ENCODE measurements around the gene CTNND1. TPM values are rescaled to one million over a fixed set of nuclear protein-coding genes. Genes with fewer than 3 reads are reported as not detected.

Gene CTNND1
- total RNA-seq, 1 experiment from 2014 or later = 174 TPM

DNA sequence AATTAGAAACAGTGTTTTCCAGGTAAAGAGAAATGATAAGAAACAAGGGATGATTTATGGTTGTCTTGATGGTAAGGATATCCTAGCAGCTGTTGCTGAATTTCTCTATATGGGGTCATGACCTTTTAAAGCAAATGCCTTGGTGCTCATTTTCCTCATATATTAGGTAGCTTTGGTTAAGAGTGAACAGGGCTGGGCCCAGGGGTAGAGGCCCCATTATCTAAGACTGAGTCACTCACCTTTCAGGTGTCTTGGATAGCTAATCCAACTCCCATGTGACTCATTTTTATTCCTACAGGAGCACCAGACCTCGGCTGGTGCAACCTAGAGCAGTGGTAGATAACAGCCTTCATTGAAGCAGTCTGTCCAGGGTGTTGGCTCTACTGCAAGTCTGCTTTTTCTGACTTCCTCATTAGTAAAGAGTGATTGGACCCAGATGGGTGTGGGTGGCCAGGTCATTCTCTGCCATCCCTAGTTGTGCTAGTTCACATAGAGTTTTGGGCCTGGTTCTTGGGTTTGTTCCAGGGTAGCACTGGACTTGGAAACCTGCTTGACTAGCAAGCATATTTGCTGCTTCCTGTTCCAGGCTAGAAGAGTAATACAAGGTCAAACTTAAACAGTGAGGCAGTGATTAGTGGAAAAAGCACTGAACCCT, 37.4 kb downstream of the CTNND1 start:
- no TSS peak for BruUV-seq (replicated peaks)

DNA sequence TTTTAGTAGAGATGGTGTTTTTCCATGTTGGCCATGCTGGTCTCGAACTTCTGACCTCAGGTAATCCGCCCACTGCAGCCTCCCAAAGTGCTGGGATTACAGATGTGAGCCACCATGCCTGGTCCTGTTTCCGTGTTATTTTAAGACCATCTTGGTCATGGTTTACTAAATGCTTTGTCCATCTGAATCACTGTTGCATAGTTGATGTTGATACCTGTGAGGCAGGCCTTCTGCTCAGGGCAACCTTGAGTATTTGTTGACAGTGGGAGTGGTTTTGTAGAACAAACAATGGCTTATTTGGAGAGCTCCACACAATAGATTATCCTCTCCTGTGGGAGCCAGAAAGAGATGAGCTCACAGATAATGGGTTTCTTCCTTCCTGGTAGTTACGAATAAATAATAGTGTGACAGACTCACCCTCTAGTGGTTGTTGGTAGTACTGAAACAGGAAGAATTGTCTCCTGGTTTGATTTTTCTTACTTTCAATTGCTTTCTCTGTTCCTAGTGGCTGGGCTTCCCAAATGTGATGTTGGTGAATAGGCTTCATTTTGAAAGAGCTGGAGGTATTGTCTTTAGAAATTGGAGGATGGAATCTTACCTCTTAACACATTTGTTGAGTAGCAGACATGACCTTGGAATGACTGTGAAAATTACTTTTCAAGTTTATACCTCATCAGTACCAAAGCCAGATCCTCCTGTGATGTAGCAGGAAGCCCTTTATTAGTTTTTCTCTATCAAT, 39.0 kb downstream of the CTNND1 start:
- Histone ChIP-seq H3K27ac (ENCODE audit: low read depth, low read length, poor library complexity, severe bottlenecking) (peak overlapping the region; percentile 41), H3K4me1 (ENCODE audit: insufficient read depth, low read length, poor library complexity, severe bottlenecking) (peaks cover 17% of the 10 kb centered on the region), H3K27me3 (replicated peaks; ENCODE audit: insufficient read depth, low read depth, low read length, poor library complexity) (no peaks in the 10 kb centered on the region), H3K4me3 (ENCODE audit: low read depth, low read length, poor library complexity, severe bottlenecking) (no peak overlapping the region), H3K9me3 (ENCODE audit: low read depth, low read length, poor library complexity, severe bottlenecking) (no peaks in the 10 kb centered on the region), H3K36me3 (ENCODE audit: insufficient read depth, low read length, poor library complexity, severe bottlenecking) (peaks cover 69% of the 10 kb centered on the region)
- ChIA-PET POLR2A (ENCODE audit: low non-redundant PET) (interaction anchor here (0.6 kb wide), 1 partner anchor 49 kb away, joined by 3 read pairs; the partner anchor contains the start of gene BTBD18), CTCF (interaction anchor here (0.5 to 4.6 kb wide), 17 partner anchors 22 to 455 kb away, joined by 3 to 89 read pairs (median 5); partner anchors contain the start of genes BTBD18, CTNND1, SELENOH and UBE2L6)
- intact Hi-C loops (cut with micrococcal nuclease; ENCODE audit: unreplicated experiment) = loop anchor here (1.0 to 10.0 kb wide), 5 partner anchors 40 to 724 kb away; partner anchors contain the start of genes BTBD18, CTNND1 and UBE2L6
- BruUV-seq (replicated peaks) = no TSS peak
- DNase-seq (ENCODE audit: low spot score) = peak; percentile 92
- TF ChIP-seq, protein P1, sequence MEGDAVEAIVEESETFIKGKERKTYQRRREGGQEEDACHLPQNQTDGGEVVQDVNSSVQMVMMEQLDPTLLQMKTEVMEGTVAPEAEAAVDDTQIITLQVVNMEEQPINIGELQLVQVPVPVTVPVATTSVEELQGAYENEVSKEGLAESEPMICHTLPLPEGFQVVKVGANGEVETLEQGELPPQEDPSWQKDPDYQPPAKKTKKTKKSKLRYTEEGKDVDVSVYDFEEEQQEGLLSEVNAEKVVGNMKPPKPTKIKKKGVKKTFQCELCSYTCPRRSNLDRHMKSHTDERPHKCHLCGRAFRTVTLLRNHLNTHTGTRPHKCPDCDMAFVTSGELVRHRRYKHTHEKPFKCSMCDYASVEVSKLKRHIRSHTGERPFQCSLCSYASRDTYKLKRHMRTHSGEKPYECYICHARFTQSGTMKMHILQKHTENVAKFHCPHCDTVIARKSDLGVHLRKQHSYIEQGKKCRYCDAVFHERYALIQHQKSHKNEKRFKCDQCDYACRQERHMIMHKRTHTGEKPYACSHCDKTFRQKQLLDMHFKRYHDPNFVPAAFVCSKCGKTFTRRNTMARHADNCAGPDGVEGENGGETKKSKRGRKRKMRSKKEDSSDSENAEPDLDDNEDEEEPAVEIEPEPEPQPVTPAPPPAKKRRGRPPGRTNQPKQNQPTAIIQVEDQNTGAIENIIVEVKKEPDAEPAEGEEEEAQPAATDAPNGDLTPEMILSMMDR (conservative IDR thresholded peaks at IDR 0.05; ENCODE audit: low read depth, low read length) = peak; percentile 92
- TF ChIP-seq EZH2 (IDR thresholded peaks at IDR 0.05; ENCODE audit: borderline replicate concordance, low read depth, low read length, poor library complexity, severe bottlenecking) = no peak

More for the DNA sequence above, 37.4 kb downstream of the CTNND1 start:
- Histone ChIP-seq H3K4me1 (ENCODE audit: insufficient read depth, low read length, poor library complexity, severe bottlenecking) (peaks cover 17% of the 10 kb centered on the region), H3K27ac (ENCODE audit: low read depth, low read length, poor library complexity, severe bottlenecking) (peak overlapping the region; percentile 3), H3K27me3 (replicated peaks; ENCODE audit: insufficient read depth, low read depth, low read length, poor library complexity) (no peaks in the 10 kb centered on the region), H3K36me3 (ENCODE audit: insufficient read depth, low read length, poor library complexity, severe bottlenecking) (peaks cover 60% of the 10 kb centered on the region), H3K4me3 (ENCODE audit: low read depth, low read length, poor library complexity, severe bottlenecking) (no peak overlapping the region), H3K9me3 (ENCODE audit: low read depth, low read length, poor library complexity, severe bottlenecking) (no peaks in the 10 kb centered on the region)
- POLR2A ChIA-PET (ENCODE audit: low non-redundant PET) = no interaction called here
- DNase-seq (ENCODE audit: low spot score) = no peak
- CTCF ChIA-PET = interaction anchor here (0.6 to 4.6 kb wide), 5 partner anchors 48 to 279 kb away, joined by 4 to 89 read pairs (median 8); partner anchors contain the start of genes BTBD18 and MED19
- intact Hi-C loops (cut with micrococcal nuclease; ENCODE audit: unreplicated experiment) = no loop called here
- TF ChIP-seq, protein P1 (conservative IDR thresholded peaks at IDR 0.05; ENCODE audit: low read depth, low read length) = no peak
- TF ChIP-seq EZH2 (IDR thresholded peaks at IDR 0.05; ENCODE audit: borderline replicate concordance, low read depth, low read length, poor library complexity, severe bottlenecking) = no peak

DNA sequence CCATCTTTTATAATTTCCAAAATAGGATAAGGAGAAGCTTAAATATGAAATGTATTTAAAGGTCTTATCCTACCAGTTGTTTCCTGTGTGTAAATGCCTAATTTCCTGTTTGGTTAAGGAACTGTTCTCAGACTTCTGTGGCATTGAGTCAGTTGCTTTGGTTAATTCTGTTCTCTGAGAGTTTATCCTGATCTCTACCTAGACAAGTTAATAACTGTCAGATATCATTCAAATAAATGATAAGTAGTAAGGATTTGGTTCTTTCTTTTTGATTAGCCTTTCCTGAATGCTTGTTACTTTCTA, 39.5 kb downstream of the CTNND1 start:
- H3K36me3 ChIP-seq (ENCODE audit: insufficient read depth, low read length, poor library complexity, severe bottlenecking) = peaks cover 69% of the 10 kb centered on the region
- TF ChIP-seq, protein P1 (conservative IDR thresholded peaks at IDR 0.05; ENCODE audit: low read depth, low read length) = no peak
- TF ChIP-seq EZH2 (IDR thresholded peaks at IDR 0.05; ENCODE audit: borderline replicate concordance, low read depth, low read length, poor library complexity, severe bottlenecking) = no peak
- no peaks in the 10 kb centered on the region for H3K9me3 ChIP-seq (ENCODE audit: low read depth, low read length, poor library complexity, severe bottlenecking)
- ChIA-PET POLR2A (ENCODE audit: low non-redundant PET) (no interaction called here), CTCF (interaction anchor here (1.0 to 4.6 kb wide), 11 partner anchors 22 to 455 kb away, joined by 3 to 89 read pairs (median 9); partner anchors contain the start of genes BTBD18, CTNND1, SELENOH and UBE2L6)
- H3K4me3 ChIP-seq (ENCODE audit: low read depth, low read length, poor library complexity, severe bottlenecking) = no peak overlapping the region
- intact Hi-C loops (cut with micrococcal nuclease; ENCODE audit: unreplicated experiment) = loop anchor here (2.0 to 10.0 kb wide), 4 partner anchors 40 to 724 kb away; partner anchors contain the start of genes CTNND1 and UBE2L6
- DNase-seq (ENCODE audit: low spot score) = peak; percentile 65
- no TSS peak for BruUV-seq (replicated peaks)
- H3K4me1 ChIP-seq (ENCODE audit: insufficient read depth, low read length, poor library complexity, severe bottlenecking) = peaks cover 17% of the 10 kb centered on the region
- no peaks in the 10 kb centered on the region for H3K27me3 ChIP-seq (replicated peaks; ENCODE audit: insufficient read depth, low read depth, low read length, poor library complexity)
- peak overlapping the region; percentile 41 for H3K27ac ChIP-seq (ENCODE audit: low read depth, low read length, poor library complexity, severe bottlenecking)
